Measurements from ENCODE around the gene FAM118B. TPM values are rescaled to one million over a fixed set of nuclear protein-coding genes. Genes with fewer than 3 reads are reported as not detected.

The FAM118B gene
- total RNA-seq, 2 experiments from 2014 or later = 1.0 to 1.8 TPM

- H3K27me3 Mint-ChIP-seq = peaks cover 12% of the 10 kb centered on the region
- Histone ChIP-seq H3K27ac (ENCODE audit: low read depth in 1 of 2, low read length in 2 of 2) (no peak overlapping the region), H3K36me3 (ENCODE audit: insufficient read depth, low read length) (no peaks in the 10 kb centered on the region), H3K27me3 (ENCODE audit: control insufficient read depth in 1 of 2, insufficient read depth in 2 of 2, low read length in 2 of 2) (peaks cover 0 to 2% of the 10 kb centered on the region in 2 experiments), H3K9me3 (ENCODE audit: control insufficient read depth in 1 of 2, insufficient read depth in 1 of 2, low read length in 2 of 2) (no peaks in the 10 kb centered on the region), H3K4me1 (ENCODE audit: insufficient read depth, low read length) (no peaks in the 10 kb centered on the region), H3K4me3 (ENCODE audit: low read length) (no peak overlapping the region)
- ChIA-PET POLR2A (no interaction called here), CTCF (no interaction called here)
- no peaks in the 10 kb centered on the region for H3K4me1 Mint-ChIP-seq (ENCODE audit: low read depth)
- DNase-seq (no peak), ATAC-seq (ENCODE audit: poor library complexity) (no peak)
- intact Hi-C loops (cut with DNase I, micrococcal nuclease) = no loop called here
- no peak overlapping the region for H3K27ac Mint-ChIP-seq
- TF ChIP-seq, protein P1, sequence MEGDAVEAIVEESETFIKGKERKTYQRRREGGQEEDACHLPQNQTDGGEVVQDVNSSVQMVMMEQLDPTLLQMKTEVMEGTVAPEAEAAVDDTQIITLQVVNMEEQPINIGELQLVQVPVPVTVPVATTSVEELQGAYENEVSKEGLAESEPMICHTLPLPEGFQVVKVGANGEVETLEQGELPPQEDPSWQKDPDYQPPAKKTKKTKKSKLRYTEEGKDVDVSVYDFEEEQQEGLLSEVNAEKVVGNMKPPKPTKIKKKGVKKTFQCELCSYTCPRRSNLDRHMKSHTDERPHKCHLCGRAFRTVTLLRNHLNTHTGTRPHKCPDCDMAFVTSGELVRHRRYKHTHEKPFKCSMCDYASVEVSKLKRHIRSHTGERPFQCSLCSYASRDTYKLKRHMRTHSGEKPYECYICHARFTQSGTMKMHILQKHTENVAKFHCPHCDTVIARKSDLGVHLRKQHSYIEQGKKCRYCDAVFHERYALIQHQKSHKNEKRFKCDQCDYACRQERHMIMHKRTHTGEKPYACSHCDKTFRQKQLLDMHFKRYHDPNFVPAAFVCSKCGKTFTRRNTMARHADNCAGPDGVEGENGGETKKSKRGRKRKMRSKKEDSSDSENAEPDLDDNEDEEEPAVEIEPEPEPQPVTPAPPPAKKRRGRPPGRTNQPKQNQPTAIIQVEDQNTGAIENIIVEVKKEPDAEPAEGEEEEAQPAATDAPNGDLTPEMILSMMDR (IDR thresholded peaks at IDR 0.05) = no peak
- no peaks in the 10 kb centered on the region for H3K36me3 Mint-ChIP-seq (ENCODE audit: low read depth)
- H3K9me3 Mint-ChIP-seq = no peaks in the 10 kb centered on the region
- no peak overlapping the region for H3K4me3 Mint-ChIP-seq
Observed at GRCh38 chr11:126174816-126175215, 36.8 kb upstream of the FAM118B start.

DNA sequence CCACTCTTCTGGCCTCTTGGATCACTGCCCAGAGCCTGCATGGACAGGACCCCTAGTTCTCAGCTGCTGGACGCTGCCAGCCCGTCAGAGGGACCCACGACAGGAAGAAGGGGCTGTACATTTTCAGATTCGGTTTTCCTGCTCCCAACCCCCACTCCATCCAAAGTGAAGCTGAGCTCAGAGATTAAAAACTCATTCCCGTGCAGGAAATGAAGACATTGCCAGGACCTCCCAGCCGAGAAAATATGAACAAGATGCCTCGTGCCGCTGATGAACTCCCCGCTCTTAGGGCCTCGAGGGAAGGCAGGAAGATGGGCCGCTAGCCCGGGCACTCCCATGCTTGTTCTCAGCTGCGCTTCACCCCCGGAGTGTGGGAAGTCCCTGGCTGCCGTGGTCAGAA, 36.2 kb upstream of the FAM118B start:
- peaks cover 2% of the 10 kb centered on the region for H3K9me3 Mint-ChIP-seq
- Histone ChIP-seq H3K27ac (ENCODE audit: low read depth in 1 of 2, low read length in 2 of 2) (no peak overlapping the region), H3K27me3 (ENCODE audit: control insufficient read depth in 1 of 2, insufficient read depth in 2 of 2, low read length in 2 of 2) (peaks cover 0 to 2% of the 10 kb centered on the region in 2 experiments), H3K4me3 (ENCODE audit: low read length) (no peak overlapping the region), H3K9me3 (ENCODE audit: control insufficient read depth in 1 of 2, insufficient read depth in 1 of 2, low read length in 2 of 2) (peaks cover 0 to 3% of the 10 kb centered on the region in 2 experiments), H3K36me3 (ENCODE audit: insufficient read depth, low read length) (no peaks in the 10 kb centered on the region), H3K4me1 (ENCODE audit: insufficient read depth, low read length) (no peaks in the 10 kb centered on the region)
- ATAC-seq (ENCODE audit: poor library complexity) (no peak), DNase-seq (no peak)
- CTCF ChIA-PET = no interaction called here
- no peaks in the 10 kb centered on the region for H3K4me1 Mint-ChIP-seq (ENCODE audit: low read depth)
- intact Hi-C loops (cut with DNase I, micrococcal nuclease) = no loop called here
- peaks cover 12% of the 10 kb centered on the region for H3K27me3 Mint-ChIP-seq
- H3K4me3 Mint-ChIP-seq = no peak overlapping the region
- POLR2A ChIA-PET = no interaction called here
- TF ChIP-seq, protein P1 (IDR thresholded peaks at IDR 0.05) = no peak
- no peak overlapping the region for H3K27ac Mint-ChIP-seq
- H3K36me3 Mint-ChIP-seq (ENCODE audit: low read depth) = no peaks in the 10 kb centered on the region

DNA sequence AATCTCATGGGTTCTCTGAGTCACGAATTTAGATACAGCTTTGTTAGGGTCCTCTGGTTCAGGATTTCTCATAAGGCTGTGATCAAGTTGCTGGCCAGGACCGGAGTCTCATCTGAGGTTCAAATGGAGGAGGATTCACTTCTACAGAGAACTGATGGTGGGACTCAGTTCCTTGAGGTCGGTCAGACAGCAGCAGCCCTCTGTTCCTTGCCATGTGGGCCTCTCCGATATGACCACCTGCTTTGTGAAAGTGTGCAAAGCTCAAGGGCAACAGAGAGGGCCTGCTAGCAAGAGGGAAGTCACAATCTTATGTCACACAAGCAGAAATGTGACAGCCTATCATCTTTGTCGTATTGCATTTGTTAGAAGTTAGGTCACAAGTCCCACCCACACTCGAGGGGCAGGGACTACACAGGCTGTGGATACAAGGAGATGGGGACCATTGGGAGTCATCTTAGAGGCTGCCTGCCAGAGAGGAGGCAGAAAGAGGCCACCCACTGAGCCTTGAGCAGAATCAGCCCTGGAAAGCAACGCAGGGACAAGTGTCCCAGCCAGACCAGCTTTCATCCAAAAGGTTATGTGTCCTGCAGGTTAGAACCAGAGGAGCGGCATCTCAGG, 34.6 kb upstream of the FAM118B start:
- TF ChIP-seq, protein P1 (IDR thresholded peaks at IDR 0.05) = no peak
- H3K27me3 Mint-ChIP-seq = peaks cover 12% of the 10 kb centered on the region
- H3K9me3 Mint-ChIP-seq = peaks cover 2% of the 10 kb centered on the region
- intact Hi-C loops (cut with DNase I, micrococcal nuclease) = no loop called here
- H3K36me3 Mint-ChIP-seq (ENCODE audit: low read depth) = no peaks in the 10 kb centered on the region
- H3K27ac ChIP-seq (ENCODE audit: low read depth in 1 of 2, low read length in 2 of 2) = no peak overlapping the region
- peaks cover 0 to 6% of the 10 kb centered on the region in 2 experiments for H3K9me3 ChIP-seq (ENCODE audit: control insufficient read depth in 1 of 2, insufficient read depth in 1 of 2, low read length in 2 of 2)
- ChIA-PET POLR2A (no interaction called here), CTCF (no interaction called here)
- ATAC-seq (ENCODE audit: poor library complexity) = no peak
- no peak for DNase-seq
- no peak overlapping the region for H3K4me3 Mint-ChIP-seq
- peaks cover 2% of the 10 kb centered on the region for H3K4me1 ChIP-seq (ENCODE audit: insufficient read depth, low read length)
- H3K27me3 ChIP-seq (ENCODE audit: control insufficient read depth in 1 of 2, insufficient read depth in 2 of 2, low read length in 2 of 2) = peaks cover 0 to 2% of the 10 kb centered on the region in 2 experiments
- no peaks in the 10 kb centered on the region for H3K36me3 ChIP-seq (ENCODE audit: insufficient read depth, low read length)
- H3K4me3 ChIP-seq (ENCODE audit: low read length) = no peak overlapping the region
- H3K27ac Mint-ChIP-seq = no peak overlapping the region
- no peaks in the 10 kb centered on the region for H3K4me1 Mint-ChIP-seq (ENCODE audit: low read depth)

Data from CD4-positive, alpha-beta T cell (primary cell).